ENCODE data around the gene LRRC2. TPM values are rescaled to one million over a fixed set of nuclear protein-coding genes. Genes with fewer than 3 reads are reported as not detected.

The LRRC2 gene
- total and polyA plus RNA-seq, 4 donors, result 0.09 to 3.1 (median 0.73) TPM

DNA sequence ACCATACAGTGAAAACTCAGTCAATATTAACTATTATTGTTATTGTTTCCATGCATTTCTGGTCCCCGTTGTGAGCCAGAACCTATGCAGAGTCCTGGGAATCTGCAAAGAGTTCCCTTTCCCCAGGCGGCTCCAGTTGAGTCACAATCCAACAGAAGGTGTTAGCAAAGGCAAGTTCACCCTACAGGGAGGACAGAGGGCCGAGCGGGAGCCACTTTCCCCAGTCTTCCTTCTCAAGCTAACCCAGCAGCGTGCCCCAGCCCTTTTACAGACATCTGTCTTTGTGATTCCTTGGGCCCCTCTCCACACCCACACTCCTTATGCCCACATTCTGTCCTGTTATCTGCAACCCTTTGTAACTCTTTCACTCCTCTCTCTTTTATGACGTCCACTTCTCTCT, 88.3 kb downstream of the LRRC2 start:
- 90 to 92% methylated on average over 6 of the region's 6 CpGs for WGBS, 2 donors
- Histone ChIP-seq H3K27ac (ENCODE audit: low read depth in 1 of 2, low read length in 1 of 2) (no peak overlapping the region), H3K27me3 (ENCODE audit: control insufficient read depth in 3 of 3, insufficient read depth in 3 of 3, low read length in 2 of 3) (no peaks in the 10 kb centered on the region)

GRCh38 chr3:46477145-46477544, 89.0 kb downstream of the LRRC2 start:
- DNase-seq (no peak), ATAC-seq (ENCODE audit: insufficient read depth, low FRiP score) (no peak)
- H3K9ac ChIP-seq (ENCODE audit: insufficient read depth in 1 of 2, low read length in 2 of 2), result no peak overlapping the region
- no peaks in the 10 kb centered on the region for H3K27me3 ChIP-seq (ENCODE audit: control insufficient read depth in 3 of 3, insufficient read depth in 3 of 3, low read length in 2 of 3)
- no peak overlapping the region for H3K4me3 ChIP-seq
- H3K36me3 ChIP-seq (ENCODE audit: control insufficient read depth in 4 of 4, insufficient read depth in 4 of 4, low read length in 4 of 4), result no peaks in the 10 kb centered on the region
- H3K4me1 ChIP-seq (ENCODE audit: control insufficient read depth in 5 of 5, insufficient read depth in 5 of 5, low read length in 5 of 5), result no peaks in the 10 kb centered on the region
- H3K27ac ChIP-seq (ENCODE audit: low read depth in 1 of 2, low read length in 1 of 2), result no peak overlapping the region
- 87 to 91% methylated on average over 4 of the region's 4 CpGs for WGBS, 2 donors
- no peak for TF ChIP-seq CTCF (IDR thresholded peaks at IDR 0.05; ENCODE audit: control extremely low read depth, extremely low read depth)
- peaks cover 0 to 3% (median 0%) of the 10 kb centered on the region in 4 donors for H3K9me3 ChIP-seq (ENCODE audit: control insufficient read depth in 4 of 4, insufficient read depth in 3 of 4, low read length in 3 of 4)

More for the DNA sequence above, 88.3 kb downstream of the LRRC2 start:
- DNase-seq (no peak), ATAC-seq (ENCODE audit: insufficient read depth, low FRiP score) (no peak)
- H3K9ac ChIP-seq (ENCODE audit: insufficient read depth in 1 of 2, low read length in 2 of 2), result no peak overlapping the region
- no peaks in the 10 kb centered on the region for H3K36me3 ChIP-seq (ENCODE audit: control insufficient read depth in 4 of 4, insufficient read depth in 4 of 4, low read length in 4 of 4)
- no peak for TF ChIP-seq CTCF (IDR thresholded peaks at IDR 0.05; ENCODE audit: control extremely low read depth, extremely low read depth)
- H3K9me3 ChIP-seq (ENCODE audit: control insufficient read depth in 4 of 4, insufficient read depth in 3 of 4, low read length in 3 of 4), result peaks cover 0 to 3% (median 0%) of the 10 kb centered on the region in 4 donors
- no peak overlapping the region for H3K4me3 ChIP-seq
- no peaks in the 10 kb centered on the region for H3K4me1 ChIP-seq (ENCODE audit: control insufficient read depth in 5 of 5, insufficient read depth in 5 of 5, low read length in 5 of 5)

GRCh38 chr3:46472736-46473135, 93.4 kb downstream of the LRRC2 start:
- Histone ChIP-seq H3K27me3 (ENCODE audit: control insufficient read depth in 3 of 3, insufficient read depth in 3 of 3, low read length in 2 of 3) (no peaks in the 10 kb centered on the region), H3K4me1 (ENCODE audit: control insufficient read depth in 5 of 5, insufficient read depth in 5 of 5, low read length in 5 of 5) (peaks cover 0 to 6% (median 0%) of the 10 kb centered on the region in 5 donors), H3K36me3 (ENCODE audit: control insufficient read depth in 4 of 4, insufficient read depth in 4 of 4, low read length in 4 of 4) (no peaks in the 10 kb centered on the region), H3K27ac (ENCODE audit: low read depth in 1 of 2, low read length in 1 of 2) (no peak overlapping the region), H3K9ac (ENCODE audit: insufficient read depth in 1 of 2, low read length in 2 of 2) (no peak overlapping the region), H3K4me3 (no peak overlapping the region), H3K9me3 (ENCODE audit: control insufficient read depth in 4 of 4, insufficient read depth in 3 of 4, low read length in 3 of 4) (peaks cover 0 to 3% (median 0%) of the 10 kb centered on the region in 4 donors)
- no peak for TF ChIP-seq CTCF (IDR thresholded peaks at IDR 0.05; ENCODE audit: control extremely low read depth, extremely low read depth)
- no peak for DNase-seq
- WGBS, 2 donors, result 88 to 94% methylated on average over 2 of the region's 2 CpGs
- ATAC-seq (ENCODE audit: insufficient read depth, low FRiP score), result no peak

- Histone ChIP-seq H3K9me3 (ENCODE audit: control insufficient read depth in 4 of 4, insufficient read depth in 3 of 4, low read length in 3 of 4) (peaks cover 0 to 3% (median 0%) of the 10 kb centered on the region in 4 donors), H3K27me3 (ENCODE audit: control insufficient read depth in 3 of 3, insufficient read depth in 3 of 3, low read length in 2 of 3) (no peaks in the 10 kb centered on the region), H3K4me1 (ENCODE audit: control insufficient read depth in 5 of 5, insufficient read depth in 5 of 5, low read length in 5 of 5) (peaks cover 0 to 6% (median 0%) of the 10 kb centered on the region in 5 donors), H3K9ac (ENCODE audit: insufficient read depth in 1 of 2, low read length in 2 of 2) (no peak overlapping the region), H3K36me3 (ENCODE audit: control insufficient read depth in 4 of 4, insufficient read depth in 4 of 4, low read length in 4 of 4) (no peaks in the 10 kb centered on the region), H3K27ac (ENCODE audit: low read depth in 1 of 2, low read length in 1 of 2) (no peak overlapping the region), H3K4me3 (no peak overlapping the region)
- DNase-seq (no peak), ATAC-seq (ENCODE audit: insufficient read depth, low FRiP score) (no peak)
- no peak for TF ChIP-seq CTCF (IDR thresholded peaks at IDR 0.05; ENCODE audit: control extremely low read depth, extremely low read depth)
- WGBS, 2 donors, result 95% methylated on average over 5 of the region's 5 CpGs
Observed at GRCh38 chr3:46471371-46471914, 94.7 kb downstream of the LRRC2 start.

All from lung (tissue), 12 donors.